Measurements from ENCODE around the gene TCEANC.

TCEANC gene

DNA sequence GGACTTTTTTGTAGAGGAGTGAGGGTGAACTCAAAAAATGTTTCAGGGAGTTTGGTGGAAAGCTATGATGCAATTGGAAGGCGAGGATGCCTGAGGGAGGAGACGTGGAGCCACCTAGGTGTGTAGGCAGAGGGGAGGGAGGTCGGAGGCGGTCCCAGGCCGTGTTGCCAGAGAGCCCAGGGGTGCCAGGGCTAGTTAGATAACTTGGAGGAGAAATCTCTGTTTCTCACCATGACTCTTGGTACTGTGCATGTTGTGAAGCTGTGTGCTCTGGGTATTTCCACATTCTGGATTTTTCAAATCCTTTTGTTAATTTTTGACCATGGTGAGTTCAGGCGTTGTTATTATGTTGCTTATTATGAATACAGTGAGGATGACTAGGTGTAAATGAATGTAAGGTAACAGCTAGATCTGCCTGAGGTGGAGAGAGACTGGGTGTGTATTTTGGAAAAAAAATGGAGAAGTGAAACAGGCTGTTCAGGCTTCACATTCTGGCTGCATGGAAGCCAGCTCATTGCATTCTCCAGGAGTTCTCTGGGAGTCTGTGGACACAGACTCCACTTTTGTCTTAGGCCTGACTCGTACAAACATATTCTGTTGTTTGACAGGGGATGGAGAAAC is 40.5 kb downstream of the TCEANC start:
- DNase-seq, result no peak

DNA sequence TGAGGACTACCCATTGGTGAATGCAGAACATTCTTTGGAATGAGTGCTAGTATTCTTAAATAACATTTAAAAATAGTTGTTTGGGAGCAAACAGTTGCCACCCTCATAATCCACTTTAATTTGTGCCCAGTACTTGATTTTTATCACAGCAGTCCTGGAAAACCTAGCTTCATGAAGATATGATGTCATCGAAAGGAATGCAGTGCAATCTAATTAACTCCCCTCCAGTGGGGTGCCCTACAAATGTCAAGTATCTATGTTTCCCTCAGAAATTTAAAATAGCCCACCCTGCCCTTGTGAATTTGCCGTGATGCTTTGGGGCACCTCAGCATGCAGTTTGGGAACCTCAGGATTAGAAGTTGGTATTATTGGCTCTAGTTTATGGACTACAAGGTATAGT is 41.4 kb downstream of the TCEANC start:
- no peak for DNase-seq

- DNase-seq, result no peak
Measured at GRCh38 chrX:13694983-13695382, 42.0 kb downstream of the TCEANC start.

- no peak for DNase-seq
Measured at GRCh38 chrX:13695601-13696115, 42.7 kb downstream of the TCEANC start.

DNA sequence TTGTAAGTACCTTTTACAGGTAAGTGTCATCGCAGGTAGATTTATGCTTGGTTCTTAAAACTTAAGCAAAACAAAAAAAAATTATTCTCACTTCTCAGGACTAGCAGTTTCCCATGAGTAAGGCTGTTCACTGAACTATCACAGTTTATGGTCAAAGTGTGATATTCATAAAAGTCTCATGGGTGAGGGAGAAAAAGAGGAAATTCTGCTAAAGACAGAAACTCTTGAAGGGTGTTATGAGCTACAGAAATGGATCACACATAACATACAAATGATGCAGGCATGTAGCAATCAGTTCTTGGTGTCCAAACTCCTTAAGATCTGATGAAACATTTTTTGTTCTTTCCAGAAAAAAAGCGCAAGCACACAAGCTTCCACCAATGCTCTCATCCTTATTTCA is 44.5 kb downstream of the TCEANC start:
- DNase-seq, result no peak

GRCh38 chrX:13697976-13698375 is 45.0 kb downstream of the TCEANC start:
- DNase-seq, result no peak

- DNase-seq, result no peak
Measured at GRCh38 chrX:13698432-13698831, 45.5 kb downstream of the TCEANC start.

- no peak for DNase-seq
Measured at GRCh38 chrX:13699183-13699826, 46.4 kb downstream of the TCEANC start.

DNA sequence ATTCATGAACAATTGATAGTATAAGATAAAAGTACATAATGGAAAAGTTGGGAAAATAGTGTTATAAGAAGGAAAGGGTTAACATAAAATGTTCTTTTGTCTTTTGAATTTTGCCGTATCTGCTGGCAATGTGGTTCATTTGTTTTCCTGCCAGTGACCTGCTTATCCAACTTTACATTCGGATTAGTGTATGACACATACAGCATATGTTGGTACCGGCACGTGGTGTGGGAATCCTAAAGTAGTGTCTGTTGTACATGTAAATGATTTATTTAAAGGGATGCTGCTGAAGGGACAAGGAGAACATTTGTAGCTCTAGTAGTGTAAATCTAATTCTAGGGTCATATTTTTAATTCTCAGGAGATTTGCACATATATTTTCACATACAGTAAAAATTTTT is 47.4 kb downstream of the TCEANC start:
- no peak for DNase-seq

DNA sequence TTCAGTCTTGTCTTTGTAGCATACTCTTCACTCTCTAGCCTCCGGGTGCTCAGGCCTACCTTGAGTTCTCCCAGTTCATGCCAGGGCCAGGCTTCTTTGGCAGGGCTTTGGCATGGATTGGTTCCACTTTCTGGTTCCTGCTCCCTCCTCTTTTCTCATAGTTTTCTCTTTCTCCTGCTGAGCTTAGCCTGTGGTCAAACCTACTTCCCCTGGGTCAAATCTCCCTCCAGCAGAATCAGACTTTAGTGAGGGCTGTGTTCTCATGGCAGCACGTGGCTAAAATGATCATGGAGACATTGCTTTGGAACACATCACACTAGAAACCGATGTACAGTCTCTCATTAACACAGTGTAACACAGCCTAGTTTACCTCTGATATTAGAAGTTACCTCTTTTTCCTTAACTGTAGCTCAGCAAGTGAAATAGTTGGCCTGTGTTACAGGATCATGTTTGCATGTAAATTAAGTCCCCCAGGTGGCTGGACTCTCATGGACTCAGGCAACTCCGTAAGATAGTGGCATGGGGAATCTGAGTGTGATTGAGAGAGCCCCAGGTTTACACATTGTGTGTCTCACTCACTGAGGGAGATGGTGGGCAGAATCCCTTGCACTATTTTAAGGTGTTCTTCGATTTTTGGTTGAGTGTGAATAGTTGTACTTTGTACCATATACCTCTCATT is 49.3 kb downstream of the TCEANC start:
- no peak for DNase-seq

- DNase-seq, result no peak
Measured at GRCh38 chrX:13703135-13703534, 50.2 kb downstream of the TCEANC start.

GRCh38 chrX:13703589-13703988 is 50.6 kb downstream of the TCEANC start:
- DNase-seq, result no peak

GRCh38 chrX:13711141-13711540 is 58.2 kb downstream of the TCEANC start:
- DNase-seq, result no peak

All from NCI-H187 (cell line).